K562 (cell line): ENCODE data around the gene SERPINA3. TPM values are rescaled to one million over a fixed set of nuclear protein-coding genes. Genes with fewer than 3 reads are reported as not detected.

Experiments
- polyA plus RNA-seq, 8 experiments: library from polyadenylated mRNA; depleted of rRNA in 4 of 8; stranded (reverse) in 5 of 8; unstranded in 3 of 8; fragments of >200 nt; fragmentation: Nextera tagmentation in 2 of 8; fragmentation: Illumina TruSeq in 1 of 8; extraction: Ambion mirVana in 2 of 8; extraction: Trizol in 1 of 8; gene quantifications; 2 replicates each; pipeline versions ENCODE4 v1.2.1 to v1.2.3, GENCODE V29; 2011 to 2014; ENCODE audit warnings: inconsistent platforms in 1 of 8, missing spikeins in 1 of 8
- total RNA-seq, 7 experiments: library from RNA; depleted of rRNA in 6 of 7; stranded (reverse); fragments of >200 nt in 6 of 7; fragmentation: Illumina TruSeq in 2 of 7; extraction: Trizol in 2 of 7; gene quantifications; 2 replicates each; pipeline versions ENCODE4 v1.2.1 to v1.2.3, GENCODE V29; 2011 to 2021; ENCODE audit warnings: low replicate concordance in 1 of 7
- TF ChIP-seq, protein P1 (sequence below): fragments of 200-600 bp; sonication (generic); IDR thresholded peaks from one replicate; pipeline ENCODE4 v1.6.1; 2012; ENCODE audit warnings: mild to moderate bottlenecking, low read depth, low read length, inconsistent platforms

Gene SERPINA3
- total and polyA plus RNA-seq, 9 of the 15 experiments (the other 6 are each of a cell fraction or from before 2014, with no cell fraction given): 2.3 TPM; not detected in 8

GRCh38 chr14:94591073-94591472, 21.1 kb upstream of the SERPINA3 start (continued):
- TF ChIP-seq, protein P1, sequence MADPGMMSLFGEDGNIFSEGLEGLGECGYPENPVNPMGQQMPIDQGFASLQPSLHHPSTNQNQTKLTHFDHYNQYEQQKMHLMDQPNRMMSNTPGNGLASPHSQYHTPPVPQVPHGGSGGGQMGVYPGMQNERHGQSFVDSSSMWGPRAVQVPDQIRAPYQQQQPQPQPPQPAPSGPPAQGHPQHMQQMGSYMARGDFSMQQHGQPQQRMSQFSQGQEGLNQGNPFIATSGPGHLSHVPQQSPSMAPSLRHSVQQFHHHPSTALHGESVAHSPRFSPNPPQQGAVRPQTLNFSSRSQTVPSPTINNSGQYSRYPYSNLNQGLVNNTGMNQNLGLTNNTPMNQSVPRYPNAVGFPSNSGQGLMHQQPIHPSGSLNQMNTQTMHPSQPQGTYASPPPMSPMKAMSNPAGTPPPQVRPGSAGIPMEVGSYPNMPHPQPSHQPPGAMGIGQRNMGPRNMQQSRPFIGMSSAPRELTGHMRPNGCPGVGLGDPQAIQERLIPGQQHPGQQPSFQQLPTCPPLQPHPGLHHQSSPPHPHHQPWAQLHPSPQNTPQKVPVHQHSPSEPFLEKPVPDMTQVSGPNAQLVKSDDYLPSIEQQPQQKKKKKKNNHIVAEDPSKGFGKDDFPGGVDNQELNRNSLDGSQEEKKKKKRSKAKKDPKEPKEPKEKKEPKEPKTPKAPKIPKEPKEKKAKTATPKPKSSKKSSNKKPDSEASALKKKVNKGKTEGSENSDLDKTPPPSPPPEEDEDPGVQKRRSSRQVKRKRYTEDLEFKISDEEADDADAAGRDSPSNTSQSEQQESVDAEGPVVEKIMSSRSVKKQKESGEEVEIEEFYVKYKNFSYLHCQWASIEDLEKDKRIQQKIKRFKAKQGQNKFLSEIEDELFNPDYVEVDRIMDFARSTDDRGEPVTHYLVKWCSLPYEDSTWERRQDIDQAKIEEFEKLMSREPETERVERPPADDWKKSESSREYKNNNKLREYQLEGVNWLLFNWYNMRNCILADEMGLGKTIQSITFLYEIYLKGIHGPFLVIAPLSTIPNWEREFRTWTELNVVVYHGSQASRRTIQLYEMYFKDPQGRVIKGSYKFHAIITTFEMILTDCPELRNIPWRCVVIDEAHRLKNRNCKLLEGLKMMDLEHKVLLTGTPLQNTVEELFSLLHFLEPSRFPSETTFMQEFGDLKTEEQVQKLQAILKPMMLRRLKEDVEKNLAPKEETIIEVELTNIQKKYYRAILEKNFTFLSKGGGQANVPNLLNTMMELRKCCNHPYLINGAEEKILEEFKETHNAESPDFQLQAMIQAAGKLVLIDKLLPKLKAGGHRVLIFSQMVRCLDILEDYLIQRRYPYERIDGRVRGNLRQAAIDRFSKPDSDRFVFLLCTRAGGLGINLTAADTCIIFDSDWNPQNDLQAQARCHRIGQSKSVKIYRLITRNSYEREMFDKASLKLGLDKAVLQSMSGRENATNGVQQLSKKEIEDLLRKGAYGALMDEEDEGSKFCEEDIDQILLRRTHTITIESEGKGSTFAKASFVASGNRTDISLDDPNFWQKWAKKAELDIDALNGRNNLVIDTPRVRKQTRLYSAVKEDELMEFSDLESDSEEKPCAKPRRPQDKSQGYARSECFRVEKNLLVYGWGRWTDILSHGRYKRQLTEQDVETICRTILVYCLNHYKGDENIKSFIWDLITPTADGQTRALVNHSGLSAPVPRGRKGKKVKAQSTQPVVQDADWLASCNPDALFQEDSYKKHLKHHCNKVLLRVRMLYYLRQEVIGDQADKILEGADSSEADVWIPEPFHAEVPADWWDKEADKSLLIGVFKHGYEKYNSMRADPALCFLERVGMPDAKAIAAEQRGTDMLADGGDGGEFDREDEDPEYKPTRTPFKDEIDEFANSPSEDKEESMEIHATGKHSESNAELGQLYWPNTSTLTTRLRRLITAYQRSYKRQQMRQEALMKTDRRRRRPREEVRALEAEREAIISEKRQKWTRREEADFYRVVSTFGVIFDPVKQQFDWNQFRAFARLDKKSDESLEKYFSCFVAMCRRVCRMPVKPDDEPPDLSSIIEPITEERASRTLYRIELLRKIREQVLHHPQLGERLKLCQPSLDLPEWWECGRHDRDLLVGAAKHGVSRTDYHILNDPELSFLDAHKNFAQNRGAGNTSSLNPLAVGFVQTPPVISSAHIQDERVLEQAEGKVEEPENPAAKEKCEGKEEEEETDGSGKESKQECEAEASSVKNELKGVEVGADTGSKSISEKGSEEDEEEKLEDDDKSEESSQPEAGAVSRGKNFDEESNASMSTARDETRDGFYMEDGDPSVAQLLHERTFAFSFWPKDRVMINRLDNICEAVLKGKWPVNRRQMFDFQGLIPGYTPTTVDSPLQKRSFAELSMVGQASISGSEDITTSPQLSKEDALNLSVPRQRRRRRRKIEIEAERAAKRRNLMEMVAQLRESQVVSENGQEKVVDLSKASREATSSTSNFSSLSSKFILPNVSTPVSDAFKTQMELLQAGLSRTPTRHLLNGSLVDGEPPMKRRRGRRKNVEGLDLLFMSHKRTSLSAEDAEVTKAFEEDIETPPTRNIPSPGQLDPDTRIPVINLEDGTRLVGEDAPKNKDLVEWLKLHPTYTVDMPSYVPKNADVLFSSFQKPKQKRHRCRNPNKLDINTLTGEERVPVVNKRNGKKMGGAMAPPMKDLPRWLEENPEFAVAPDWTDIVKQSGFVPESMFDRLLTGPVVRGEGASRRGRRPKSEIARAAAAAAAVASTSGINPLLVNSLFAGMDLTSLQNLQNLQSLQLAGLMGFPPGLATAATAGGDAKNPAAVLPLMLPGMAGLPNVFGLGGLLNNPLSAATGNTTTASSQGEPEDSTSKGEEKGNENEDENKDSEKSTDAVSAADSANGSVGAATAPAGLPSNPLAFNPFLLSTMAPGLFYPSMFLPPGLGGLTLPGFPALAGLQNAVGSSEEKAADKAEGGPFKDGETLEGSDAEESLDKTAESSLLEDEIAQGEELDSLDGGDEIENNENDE: no peak
